Activated naive CD4-positive, alpha-beta T cell (primary cell): Measurements from ENCODE around the gene FAM200B.
A peak's percentile ranks its signal among the peaks of the same experiment; 100 is the strongest.

ENCODE experiments used
- DNase-seq, 4 experiments: peaks; one replicate each; lab custom pipeline; 2025; lab: John Stamatoyannopoulos, UW

The FAM200B gene

DNA sequence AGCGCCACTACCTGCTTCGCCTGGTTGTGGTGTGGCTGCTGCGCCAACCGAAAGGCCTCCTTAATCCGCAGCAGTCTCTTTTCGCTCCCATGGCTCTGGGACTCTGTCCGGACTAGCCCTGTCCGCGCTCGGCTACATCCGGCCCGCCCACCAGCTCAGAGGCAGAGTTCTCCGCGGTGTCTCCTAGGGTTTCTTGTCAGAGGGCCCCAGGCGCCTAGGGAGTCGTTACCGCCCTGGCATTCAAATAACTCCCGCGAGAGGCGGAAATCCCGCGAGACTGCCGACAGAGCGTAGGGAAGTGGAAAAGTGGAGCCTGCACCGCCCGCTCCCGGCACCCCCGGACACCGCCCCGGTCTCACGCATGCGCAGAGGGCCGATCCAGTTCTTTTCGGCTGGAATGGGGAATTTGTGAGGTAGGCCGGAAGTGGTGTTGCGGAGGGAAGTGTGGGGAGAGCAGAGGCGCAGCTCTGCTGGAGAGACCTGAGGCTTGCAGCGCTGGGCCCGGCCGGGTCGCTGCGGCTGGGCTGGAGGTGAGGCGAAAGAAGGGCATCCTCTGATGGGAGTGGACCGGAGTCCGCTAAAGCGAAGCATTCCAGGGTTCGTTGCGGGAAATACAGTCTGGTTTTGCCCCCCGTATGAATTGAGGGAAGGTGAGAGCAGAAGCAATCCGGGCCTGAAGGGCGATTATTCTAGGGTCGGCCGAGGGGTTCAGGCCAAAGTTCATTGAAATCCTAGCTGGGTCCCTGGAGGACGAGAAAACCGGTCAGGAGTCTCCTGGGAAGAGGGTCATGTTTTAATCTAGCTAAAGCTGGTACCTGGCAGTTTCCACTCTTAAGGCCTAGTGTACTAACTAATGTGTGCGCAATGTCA lies at the start of gene FAM200B:
TSS of gene FAM200B (plus strand) at position 456 of the 870 bp plus-strand sequence. CDS start 5,151 bp downstream, outside the sequence.
- DNase-seq: peak; percentile 92 to 98 (median 97)

DNA sequence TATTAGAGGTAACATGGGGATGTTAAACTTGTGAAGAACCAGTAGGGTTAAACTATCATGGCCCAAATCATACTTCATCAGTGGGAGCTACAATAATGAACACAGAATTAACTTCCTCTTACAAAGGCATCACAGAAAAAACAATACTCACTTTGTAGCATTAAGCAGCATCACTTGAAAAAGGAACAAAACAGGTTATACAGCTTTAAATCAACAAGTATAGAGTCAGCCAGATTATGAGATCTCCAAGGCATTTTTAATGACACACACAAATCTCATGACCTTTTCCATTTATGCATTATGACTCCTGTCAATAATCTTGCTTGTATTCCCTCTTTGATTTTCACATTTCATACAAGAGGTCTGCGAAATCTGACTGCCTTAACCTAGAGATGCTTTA lies 44.8 kb upstream of the FAM200B start:
- DNase-seq: no peak

DNA sequence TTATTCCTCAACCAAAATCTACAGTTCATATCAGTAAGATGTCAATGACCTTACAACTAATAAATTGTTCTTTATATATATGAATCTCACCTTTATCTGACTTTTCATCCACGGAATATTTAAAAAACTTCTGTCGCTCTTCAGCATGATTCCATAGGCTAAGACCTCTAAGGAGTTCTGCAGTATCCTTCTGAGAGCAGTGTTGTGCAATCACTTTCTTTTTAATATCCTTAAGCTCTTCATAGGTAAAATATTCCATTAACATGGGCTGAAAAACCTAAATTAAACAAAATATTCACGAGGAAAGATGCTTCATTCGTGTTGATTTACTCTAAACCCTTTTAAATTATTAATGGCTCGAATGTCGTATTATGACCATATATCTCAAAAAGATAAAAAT lies 43.2 kb upstream of the FAM200B start:
- DNase-seq: no peak

DNA sequence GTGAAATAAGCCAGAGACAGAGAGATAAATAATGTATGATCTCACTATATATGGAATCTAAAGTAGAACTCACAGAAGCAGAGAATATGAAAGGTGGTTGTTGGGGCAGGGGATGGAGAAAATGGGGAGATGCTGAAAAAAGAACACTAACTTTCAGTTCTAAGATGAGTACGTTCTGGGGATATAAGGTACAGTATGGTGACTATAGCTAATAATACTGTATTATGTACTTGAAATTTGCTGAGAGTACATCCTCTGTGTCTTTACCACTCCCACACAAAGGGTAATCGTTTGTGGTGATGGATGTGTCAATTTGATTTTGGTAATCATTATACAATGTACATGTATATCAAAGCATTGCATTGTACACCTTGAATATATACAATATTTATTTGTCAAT lies 33.0 kb upstream of the FAM200B start:
- DNase-seq: no peak

DNA sequence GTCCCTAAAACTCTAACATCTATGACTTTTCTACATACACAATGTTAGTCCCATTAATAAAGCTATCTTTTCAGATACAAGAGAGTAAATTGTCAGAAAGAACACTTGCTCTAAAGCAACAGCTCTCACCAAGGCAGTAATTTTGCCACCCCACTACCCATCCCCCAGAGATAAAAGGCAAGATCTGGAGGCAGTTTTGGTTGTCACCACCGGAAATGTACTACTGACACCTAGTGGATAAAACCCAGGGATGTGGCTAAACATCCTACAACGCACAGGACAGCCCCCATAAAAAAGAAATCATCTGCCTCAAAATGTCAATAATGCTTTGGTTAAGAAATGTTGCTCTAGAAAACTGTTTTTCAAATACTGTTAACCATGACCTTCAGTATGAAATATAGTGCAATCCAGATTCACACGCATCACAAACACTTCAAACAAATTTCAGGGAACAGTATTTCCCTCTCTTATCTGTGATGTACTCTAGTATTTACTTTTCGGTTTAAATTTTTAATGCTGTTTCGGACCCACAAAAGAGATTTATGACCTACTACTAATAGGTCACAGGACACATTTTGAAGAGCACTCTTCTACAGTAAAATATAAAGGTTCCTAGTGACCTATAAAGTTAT lies 31.6 kb upstream of the FAM200B start:
- peak in 3 of 4 experiments; percentile 3 to 33 (median 15) for DNase-seq

DNA sequence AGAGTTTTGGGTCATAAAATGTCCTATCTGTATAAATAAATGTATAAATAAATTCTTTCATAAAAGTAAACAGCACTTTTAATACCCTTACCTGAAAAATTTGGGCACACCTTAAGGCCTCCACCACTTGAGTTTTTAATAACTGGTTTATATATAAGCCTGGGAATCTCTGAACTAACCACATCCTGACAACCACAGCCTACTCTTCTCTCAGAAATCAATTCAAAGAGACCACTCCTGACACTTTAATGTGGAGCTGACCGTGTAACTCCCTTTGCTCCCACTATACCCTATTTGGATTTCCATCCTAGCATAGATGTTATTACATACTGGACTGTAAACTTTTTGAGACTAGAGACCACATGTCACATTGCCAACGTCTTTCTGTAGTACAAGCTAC lies 30.0 kb upstream of the FAM200B start:
- no peak for DNase-seq

DNA sequence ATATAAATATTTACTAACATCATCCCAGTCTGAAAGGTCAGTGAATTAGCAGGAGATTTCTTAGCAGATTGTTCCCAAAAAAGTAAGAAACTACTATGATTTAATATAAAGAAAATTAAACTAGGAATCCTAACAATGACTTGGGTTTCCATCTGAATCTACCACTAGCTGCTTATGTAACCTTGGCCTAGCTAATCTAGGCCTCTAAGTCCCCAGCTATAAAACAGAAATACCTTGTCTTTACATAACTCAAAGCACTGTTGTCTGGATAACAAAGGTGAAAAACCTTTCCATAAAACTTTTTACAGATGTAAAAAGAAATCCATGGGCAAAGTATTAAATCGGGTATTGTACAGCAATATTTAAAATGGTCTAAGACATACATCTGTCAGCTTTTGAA lies 29.4 kb upstream of the FAM200B start:
- no peak for DNase-seq

DNA sequence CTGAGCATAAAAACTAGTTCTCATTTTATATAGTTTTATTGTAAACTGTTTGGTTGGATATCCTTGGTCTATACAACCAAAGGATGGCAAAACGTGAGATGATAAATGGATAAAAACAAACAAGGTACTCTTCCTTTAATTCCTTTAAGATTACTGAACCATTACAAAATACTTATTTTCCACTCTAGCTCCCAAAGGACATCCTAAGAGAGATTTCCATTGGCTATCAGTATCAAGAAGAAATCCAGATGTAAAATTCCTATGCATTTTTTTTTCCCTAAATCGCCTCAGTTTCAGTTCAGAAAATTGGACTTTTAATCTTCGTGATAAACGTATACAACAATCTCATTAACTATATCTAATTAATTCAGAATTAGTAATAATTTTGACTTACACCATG lies 28.8 kb upstream of the FAM200B start:
- no peak for DNase-seq

DNA sequence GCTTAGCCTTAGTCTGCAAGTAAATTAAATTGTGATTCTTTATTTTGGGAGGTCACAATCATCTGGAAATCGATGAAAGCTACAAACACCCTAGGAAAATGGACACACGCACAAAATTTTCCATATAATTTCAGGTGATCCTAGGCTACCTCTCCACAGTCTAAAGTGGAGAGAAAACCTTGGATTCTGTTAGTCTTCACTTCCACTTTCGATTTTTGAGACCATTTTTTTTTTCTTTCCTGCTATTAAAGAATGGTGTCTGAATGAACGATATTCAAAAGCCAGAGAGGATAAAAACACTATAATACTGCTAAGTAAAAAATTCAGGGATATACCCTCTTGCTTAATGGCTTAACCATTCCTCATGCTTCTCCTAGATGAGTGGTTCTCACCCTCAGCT lies 28.2 kb upstream of the FAM200B start:
- no peak for DNase-seq

DNA sequence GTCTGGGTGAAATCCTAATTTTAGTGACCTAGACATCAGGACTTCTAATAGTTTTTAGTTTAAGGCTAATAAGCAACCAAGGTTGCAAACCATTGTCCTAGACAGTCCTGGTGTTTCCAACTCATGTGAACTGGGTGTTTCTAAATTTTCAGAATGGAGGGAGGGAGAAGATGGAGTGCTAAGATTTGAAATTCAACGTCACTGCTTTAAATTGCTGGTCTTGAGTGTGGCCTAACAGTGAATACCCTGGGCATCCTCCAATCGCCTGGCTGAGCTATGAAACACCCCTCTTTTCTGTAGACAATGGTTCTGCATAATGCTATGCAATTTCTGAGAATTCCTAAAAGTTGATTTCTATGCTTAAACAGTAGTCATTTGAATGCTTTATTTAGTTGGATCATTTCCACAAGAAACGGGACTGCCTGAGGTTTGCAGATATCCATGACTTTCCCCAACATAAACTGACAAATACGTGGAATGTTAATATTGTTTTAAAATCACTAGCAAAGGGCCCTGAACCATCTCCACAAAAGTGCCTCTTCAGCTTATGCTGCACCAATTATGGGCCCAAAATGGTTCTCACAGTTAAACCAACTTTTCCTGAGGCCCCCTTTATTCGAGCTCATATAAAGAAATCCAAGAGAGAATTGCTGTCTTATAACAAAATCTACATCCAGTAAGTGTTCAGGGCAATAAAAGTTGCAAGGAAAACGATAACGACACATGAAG lies 27.6 kb upstream of the FAM200B start:
- no peak for DNase-seq

DNA sequence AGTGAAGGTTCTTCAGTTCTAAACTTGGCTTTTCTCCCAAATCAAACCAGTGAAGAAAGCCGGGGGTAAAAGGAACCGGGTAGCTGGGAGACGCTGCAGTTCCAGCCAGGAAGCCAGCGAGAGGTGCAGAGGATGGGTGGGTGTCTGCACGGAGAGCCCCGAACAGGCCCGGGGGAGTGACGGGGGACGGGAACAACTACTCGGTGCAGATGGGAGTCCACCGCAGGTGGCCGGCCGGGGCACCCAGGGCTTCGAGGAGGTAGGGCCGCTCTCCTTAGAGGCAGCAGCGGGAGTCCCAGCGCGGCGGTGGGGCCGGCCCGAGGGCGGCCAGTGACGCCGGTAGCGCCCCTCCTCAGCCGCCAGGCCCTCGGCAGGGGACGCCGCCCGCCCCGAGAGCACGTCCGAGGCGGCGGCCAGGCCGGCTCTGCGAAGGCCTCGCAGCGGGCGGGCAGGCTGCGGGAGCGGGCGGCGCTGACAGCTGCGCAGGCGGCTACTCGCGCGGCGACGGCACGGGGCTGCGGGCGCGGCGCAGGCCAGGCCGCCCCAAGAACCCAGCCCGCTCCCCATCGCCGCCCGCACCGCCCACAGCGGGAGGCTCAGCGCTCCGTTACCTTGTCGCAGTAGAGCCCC lies 26.9 kb upstream of the FAM200B start:
- DNase-seq: peak; percentile 15 to 38 (median 26)

DNA sequence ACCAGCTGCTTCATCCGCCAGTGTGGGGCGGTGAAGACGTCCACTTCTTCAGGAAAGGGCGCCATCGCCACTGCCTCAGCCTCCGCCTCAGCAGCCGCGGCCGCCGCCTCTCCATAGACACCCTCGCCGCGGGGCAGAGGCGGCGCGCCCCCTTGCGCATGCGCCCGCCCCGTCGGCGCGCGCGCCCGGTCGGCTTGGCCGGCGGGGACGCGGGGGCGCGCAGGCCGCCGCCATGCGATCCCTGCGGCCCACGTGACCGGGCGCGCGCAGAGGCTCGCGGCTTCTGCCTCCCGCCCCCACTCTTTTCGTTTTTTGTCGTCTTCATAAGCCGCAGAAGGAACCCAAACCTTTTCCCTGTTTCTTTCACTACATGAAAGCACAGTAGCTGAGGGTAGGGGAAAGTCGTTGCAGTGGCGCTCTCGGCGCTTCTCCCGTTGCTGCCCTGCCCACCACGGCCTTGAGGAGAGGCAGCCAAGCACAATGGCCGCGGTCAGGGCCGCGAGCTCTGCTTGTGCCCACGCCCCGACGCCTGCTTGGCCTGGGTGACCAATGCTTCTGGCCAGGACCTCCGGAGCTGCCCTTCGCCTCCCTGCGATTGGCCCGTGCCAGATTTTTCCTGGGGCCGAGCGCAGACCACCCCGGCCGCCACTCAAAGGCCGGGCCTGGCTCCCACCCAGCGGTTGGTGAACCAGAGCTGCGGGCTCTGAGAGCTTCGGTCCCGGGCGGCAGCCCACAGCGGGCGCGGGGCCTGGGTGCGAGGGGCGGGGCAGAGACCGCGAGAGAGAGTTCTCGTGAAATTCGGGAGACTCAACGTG lies 26.2 kb upstream of the FAM200B start, which contains the start of gene FBXL5:
TSS of gene FBXL5 (minus strand) at position 135 of the 815 bp plus-strand sequence. CDS start at position 65, 70 bp downstream.
- DNase-seq: peak; percentile 47 to 82 (median 68)

DNA sequence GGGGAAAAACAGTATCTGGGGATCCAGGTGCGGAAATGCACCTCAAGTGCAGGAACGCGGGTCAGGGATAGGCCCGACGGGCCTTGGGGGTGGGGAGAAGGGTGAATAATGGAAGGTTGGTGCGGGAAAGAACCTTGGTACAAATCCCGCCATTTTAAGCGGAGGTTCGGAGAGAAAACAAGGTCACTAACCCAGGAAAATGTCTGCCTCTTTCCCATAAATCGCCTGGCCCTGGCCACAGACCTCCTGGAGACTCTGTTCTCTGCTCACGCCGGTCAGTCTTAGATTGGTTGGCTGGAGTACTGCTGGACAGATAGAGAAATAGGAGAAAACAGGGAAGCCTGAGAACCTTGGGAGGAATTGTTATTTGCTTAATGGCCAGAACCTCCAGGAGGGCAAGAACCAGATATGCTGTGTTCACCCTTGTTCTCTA lies 25.6 kb upstream of the FAM200B start:
- DNase-seq: no peak

DNA sequence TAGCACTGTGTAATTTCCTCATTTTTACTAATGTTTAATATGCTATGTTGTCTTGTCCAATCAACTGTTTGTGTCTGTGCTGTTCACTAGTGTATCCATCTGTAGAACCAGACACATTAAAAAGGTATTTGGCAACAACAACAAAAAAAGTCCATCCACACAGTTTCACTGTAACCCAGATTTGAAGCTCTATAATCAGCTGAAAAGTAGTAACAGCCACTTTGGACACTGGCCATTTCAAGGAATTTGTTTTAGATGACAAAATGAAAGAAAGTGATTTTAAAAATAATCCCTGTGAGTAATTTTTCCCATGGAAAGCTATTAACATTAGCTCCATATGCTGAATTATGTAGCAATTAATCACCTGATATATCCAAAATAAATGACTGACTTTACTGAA lies 24.3 kb upstream of the FAM200B start:
- no peak for DNase-seq

DNA sequence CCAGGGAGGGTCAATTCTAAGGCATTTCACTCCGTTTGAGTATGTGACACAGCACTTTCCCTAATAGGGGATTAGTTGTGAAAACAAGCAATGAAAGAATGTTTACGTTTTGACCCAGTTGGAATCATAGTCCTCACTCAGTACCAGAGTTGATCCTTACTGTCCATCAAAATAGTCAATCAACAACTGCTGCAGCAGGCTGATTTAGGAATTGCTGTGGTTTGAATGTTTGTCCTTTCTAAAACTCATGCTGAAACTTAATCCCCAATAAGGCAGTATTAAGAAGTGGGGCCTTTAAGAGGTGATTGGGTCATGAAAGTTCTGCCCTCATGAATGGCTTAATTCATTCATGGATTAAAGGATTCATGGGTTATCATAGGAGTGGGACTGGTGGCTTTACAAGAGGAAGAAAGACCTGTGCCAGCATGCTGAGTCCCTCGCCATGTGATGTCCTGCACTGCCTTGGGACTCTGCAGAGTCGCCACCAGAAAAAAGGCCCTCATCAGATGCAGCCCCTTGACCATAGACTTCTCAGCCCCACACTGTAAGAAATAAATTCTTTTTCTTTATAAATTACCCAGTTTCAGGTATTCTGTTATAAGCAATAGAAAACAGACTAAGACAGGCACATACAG lies 23.4 kb upstream of the FAM200B start:
- DNase-seq: no peak

DNA sequence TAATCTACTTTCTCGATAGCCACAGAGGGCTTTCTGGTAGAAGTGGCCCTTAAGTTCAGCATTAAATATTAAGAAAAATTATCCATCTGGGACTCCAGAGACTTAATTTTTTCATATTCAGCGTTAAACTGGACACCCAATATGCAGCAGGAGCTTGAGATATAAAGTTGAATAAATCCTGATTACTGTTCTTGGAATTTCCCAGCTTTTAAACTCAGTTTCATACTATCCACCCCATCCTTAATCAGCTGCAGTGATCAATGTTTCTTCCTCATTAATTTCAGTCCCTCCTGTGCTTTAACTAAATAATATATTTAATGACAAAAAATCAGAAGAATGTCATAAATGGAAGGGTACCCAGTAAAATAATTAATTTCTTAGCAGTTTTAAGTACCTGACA lies 22.8 kb upstream of the FAM200B start:
- DNase-seq: no peak

DNA sequence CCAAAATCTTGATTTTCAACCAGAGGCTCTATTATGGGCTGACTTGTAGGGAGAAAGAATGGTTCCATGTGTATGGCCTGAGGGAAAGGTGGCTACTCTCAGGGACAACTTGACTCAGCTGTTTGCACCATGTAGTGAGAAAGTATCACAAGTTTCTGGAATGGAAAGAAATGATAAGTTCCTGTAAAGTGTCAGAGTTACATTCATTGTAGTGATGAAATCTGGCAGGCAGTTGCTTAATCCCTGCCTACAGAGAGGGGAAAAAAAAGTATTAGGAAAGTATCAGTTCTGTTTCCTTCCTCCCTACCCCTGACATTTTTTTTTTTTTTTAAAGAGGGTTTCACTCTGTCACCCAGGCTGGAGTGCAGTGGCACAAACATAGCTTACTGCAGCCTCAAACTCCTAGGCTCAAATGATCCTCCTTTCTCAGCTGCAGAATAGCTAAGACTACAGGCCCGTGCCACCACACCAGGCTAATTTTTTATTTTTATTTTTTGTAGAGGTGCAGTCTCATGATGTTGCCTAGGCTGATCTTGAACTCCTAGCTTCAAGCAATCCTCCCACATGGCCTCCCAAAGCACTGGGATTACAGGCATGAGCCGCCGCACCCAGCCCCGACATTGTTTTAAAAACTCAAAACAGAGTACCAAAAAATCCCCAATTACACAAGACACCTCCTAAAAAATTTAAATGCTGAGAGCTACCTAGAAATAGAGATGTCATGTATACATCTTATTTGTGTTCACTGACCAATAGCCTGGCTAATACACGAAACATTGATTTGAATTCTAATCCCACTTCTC lies 21.7 kb upstream of the FAM200B start:
- DNase-seq: no peak

DNA sequence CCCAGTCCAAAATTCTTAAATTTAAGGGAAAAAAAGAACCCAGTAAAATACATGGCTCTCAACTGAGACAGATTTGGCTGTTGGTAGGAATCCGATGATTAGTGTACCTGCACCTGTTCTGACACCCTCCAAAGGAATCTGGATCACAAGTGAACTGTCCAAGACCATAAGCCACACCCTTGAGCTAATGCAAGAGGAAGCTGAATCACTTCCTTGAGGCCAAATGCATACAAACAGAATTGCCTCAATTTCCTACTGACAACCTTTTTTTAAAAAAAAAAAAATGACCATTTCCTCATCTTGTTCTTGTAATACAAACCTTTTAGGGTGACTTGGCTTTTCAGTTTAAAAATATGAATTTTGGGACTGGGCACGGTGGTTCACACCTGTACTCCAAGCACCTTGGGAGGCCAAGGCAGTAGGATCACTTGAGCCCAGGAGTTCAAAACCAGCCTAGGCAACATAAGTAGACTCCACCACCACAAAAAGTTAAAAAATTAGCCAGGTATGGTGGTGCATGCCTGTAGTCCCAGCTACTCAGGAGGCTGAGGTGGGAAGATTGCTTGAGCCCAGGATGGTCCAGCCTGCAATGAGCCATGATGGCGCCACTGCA lies 15.8 kb upstream of the FAM200B start:
- no peak for DNase-seq

DNA sequence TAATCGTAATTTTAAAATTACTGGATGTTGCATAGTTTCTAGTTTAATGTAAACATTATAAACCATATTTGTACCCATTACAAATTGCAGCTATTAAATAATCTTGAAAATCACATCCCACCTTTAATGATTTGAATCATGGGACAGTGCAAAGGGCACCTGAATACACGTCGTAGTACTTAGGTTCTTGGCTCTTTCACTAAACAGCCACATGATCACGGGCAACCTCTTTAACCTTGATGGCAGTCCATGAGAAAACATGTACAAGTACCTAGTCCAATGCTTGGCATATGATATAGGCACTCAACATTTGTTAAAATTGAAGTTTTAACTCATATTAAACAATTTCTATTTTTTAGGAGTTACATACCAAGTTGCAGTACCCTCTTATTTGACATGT lies 14.6 kb upstream of the FAM200B start:
- no peak for DNase-seq
